Measurements from ENCODE around the gene CRY2. TPM values are rescaled to one million over a fixed set of nuclear protein-coding genes. Genes with fewer than 3 reads are reported as not detected.

CRY2 gene
- total RNA-seq, 5 donors from 2014 or later (not counting 1 experiment from before 2014, with no cell fraction given): 54.0 to 198 (median 63.5) TPM

- H3K9me3 ChIP-seq: no peaks in the 10 kb centered on the region
- no peak overlapping the region for H3K27ac ChIP-seq (ENCODE audit: low read length)
- H3K27me3 Mint-ChIP-seq: peaks cover 0 to 2% of the 10 kb centered on the region in 2 donors
- CTCF ChIA-PET: no interaction called here
- H3K4me3 ChIP-seq (ENCODE audit: control insufficient read depth in 1 of 2, extremely low read depth in 1 of 2, low read length in 1 of 2): no peak overlapping the region
- H3K4me3 Mint-ChIP-seq: no peak overlapping the region
- 91% methylated on average over 15 of the region's 15 CpGs for WGBS (ENCODE audit: insufficient coverage)
- H3K9me3 Mint-ChIP-seq: peaks cover 0 to 3% (median 0%) of the 10 kb centered on the region in 3 donors
- H3K4me1 Mint-ChIP-seq: peaks cover 10 to 16% (median 10%) of the 10 kb centered on the region in 3 donors
- H3K36me3 Mint-ChIP-seq: peaks cover 53% of the 10 kb centered on the region
- ATAC-seq (replicated peaks in 1 of 4): no peak
- peaks cover 0 to 16% of the 10 kb centered on the region in 2 experiments for H3K27me3 ChIP-seq (replicated peaks in 1 of 2; ENCODE audit: control insufficient read depth in 2 of 2, extremely low read depth in 1 of 2, insufficient read depth in 2 of 2, low read length in 1 of 2)
- H3K4me1 ChIP-seq (ENCODE audit: control insufficient read depth in 1 of 2, extremely low read depth in 1 of 2, insufficient read depth in 2 of 2, low read length in 2 of 2): peaks cover 0 to 11% of the 10 kb centered on the region in 2 experiments
- DNase-seq: no peak
- no peak overlapping the region for H3K27ac Mint-ChIP-seq
- peaks cover 10 to 45% of the 10 kb centered on the region in 2 donors for H3K36me3 ChIP-seq (ENCODE audit: control insufficient read depth in 2 of 2, extremely low read depth in 1 of 2, insufficient read depth in 1 of 2, low read length in 1 of 2)
- POLR2A ChIA-PET: interaction anchor here in 1 of 2 donors (0.5 kb wide), 1 partner anchor 33 kb away, joined by 5 read pairs; no protein-coding TSS in a partner anchor
These were observed 33.7 kb downstream of the CRY2 start for GRCh38 chr11:45880772-45881570.

GRCh38 chr11:45881708-45882368 is 34.6 kb downstream of the CRY2 start:
- peaks cover 10 to 36% of the 10 kb centered on the region in 2 donors for H3K36me3 ChIP-seq (ENCODE audit: control insufficient read depth in 2 of 2, extremely low read depth in 1 of 2, insufficient read depth in 1 of 2, low read length in 1 of 2)
- no peak overlapping the region for H3K27ac ChIP-seq (ENCODE audit: low read length)
- WGBS (ENCODE audit: insufficient coverage): 100% methylated on average over 1 of the region's 6 CpGs
- peaks cover 0 to 3% (median 0%) of the 10 kb centered on the region in 3 donors for H3K9me3 Mint-ChIP-seq
- H3K27ac Mint-ChIP-seq: no peak overlapping the region
- H3K36me3 Mint-ChIP-seq: peaks cover 44% of the 10 kb centered on the region
- H3K4me3 Mint-ChIP-seq: no peak overlapping the region
- POLR2A ChIA-PET: no interaction called here
- H3K9me3 ChIP-seq: no peaks in the 10 kb centered on the region
- peaks cover 0 to 15% of the 10 kb centered on the region in 2 experiments for H3K4me1 ChIP-seq (ENCODE audit: control insufficient read depth in 1 of 2, extremely low read depth in 1 of 2, insufficient read depth in 2 of 2, low read length in 2 of 2)
- DNase-seq: no peak
- peaks cover 10 to 16% (median 10%) of the 10 kb centered on the region in 3 donors for H3K4me1 Mint-ChIP-seq
- no peak overlapping the region for H3K4me3 ChIP-seq (ENCODE audit: control insufficient read depth in 1 of 2, extremely low read depth in 1 of 2, low read length in 1 of 2)
- ATAC-seq (replicated peaks in 1 of 4): no peak
- CTCF ChIA-PET: no interaction called here
- H3K27me3 ChIP-seq (replicated peaks in 1 of 2; ENCODE audit: control insufficient read depth in 2 of 2, extremely low read depth in 1 of 2, insufficient read depth in 2 of 2, low read length in 1 of 2): peaks cover 0 to 22% of the 10 kb centered on the region in 2 experiments
- H3K27me3 Mint-ChIP-seq: peaks cover 0 to 2% of the 10 kb centered on the region in 2 donors

DNA sequence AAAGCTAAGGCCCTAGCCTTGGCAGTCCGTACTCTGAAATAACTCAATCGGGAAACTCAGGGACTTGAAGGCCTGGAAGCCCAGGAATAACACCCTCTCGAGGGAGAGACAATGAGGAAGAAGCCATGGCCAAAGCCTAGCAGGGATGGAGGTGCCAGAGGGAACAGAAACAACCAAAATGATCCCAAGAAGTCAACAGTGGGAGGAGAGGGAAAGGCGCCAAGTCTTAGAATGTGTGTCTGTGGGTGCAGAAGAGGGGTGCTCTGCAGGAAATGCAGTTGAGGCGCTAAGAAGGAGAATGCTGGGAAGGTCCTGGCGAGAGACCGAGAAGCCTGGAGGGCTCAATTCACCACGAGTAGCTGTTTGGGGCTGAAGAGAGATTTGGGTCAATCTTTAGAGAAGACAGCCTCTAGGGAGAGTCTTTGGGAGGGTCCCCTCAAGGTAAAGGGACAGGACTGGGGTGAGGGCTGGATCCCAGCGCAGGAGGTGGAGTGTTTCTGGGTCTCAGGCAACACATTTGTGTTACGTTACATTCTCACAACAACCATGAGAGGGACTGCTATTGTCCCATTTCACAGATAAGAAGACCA is 37.4 kb downstream of the CRY2 start:
- H3K27ac ChIP-seq (ENCODE audit: low read length): no peak overlapping the region
- peaks cover 0 to 22% of the 10 kb centered on the region in 2 experiments for H3K27me3 ChIP-seq (replicated peaks in 1 of 2; ENCODE audit: control insufficient read depth in 2 of 2, extremely low read depth in 1 of 2, insufficient read depth in 2 of 2, low read length in 1 of 2)
- H3K27ac Mint-ChIP-seq: no peak overlapping the region
- H3K9me3 ChIP-seq: no peaks in the 10 kb centered on the region
- ChIA-PET POLR2A (no interaction called here), CTCF (no interaction called here)
- peaks cover 0 to 2% of the 10 kb centered on the region in 2 donors for H3K27me3 Mint-ChIP-seq
- peaks cover 0 to 3% (median 0%) of the 10 kb centered on the region in 3 donors for H3K9me3 Mint-ChIP-seq
- H3K4me1 Mint-ChIP-seq: peaks cover 10 to 16% (median 10%) of the 10 kb centered on the region in 3 donors
- peak overlapping the region; percentile 65 to 75 (median 69) for H3K4me3 Mint-ChIP-seq
- ATAC-seq (replicated peaks in 1 of 4) (no peak), DNase-seq (no peak)
- H3K4me3 ChIP-seq (ENCODE audit: control insufficient read depth in 1 of 2, extremely low read depth in 1 of 2, low read length in 1 of 2): peak overlapping the region in 1 of 2 donors; percentile 55
- peaks cover 0 to 15% of the 10 kb centered on the region in 2 experiments for H3K4me1 ChIP-seq (ENCODE audit: control insufficient read depth in 1 of 2, extremely low read depth in 1 of 2, insufficient read depth in 2 of 2, low read length in 2 of 2)
- 95% methylated on average over 9 of the region's 10 CpGs for WGBS (ENCODE audit: insufficient coverage)
- peaks cover 6 to 17% of the 10 kb centered on the region in 2 donors for H3K36me3 ChIP-seq (ENCODE audit: control insufficient read depth in 2 of 2, extremely low read depth in 1 of 2, insufficient read depth in 1 of 2, low read length in 1 of 2)
- H3K36me3 Mint-ChIP-seq: peaks cover 23% of the 10 kb centered on the region

DNA sequence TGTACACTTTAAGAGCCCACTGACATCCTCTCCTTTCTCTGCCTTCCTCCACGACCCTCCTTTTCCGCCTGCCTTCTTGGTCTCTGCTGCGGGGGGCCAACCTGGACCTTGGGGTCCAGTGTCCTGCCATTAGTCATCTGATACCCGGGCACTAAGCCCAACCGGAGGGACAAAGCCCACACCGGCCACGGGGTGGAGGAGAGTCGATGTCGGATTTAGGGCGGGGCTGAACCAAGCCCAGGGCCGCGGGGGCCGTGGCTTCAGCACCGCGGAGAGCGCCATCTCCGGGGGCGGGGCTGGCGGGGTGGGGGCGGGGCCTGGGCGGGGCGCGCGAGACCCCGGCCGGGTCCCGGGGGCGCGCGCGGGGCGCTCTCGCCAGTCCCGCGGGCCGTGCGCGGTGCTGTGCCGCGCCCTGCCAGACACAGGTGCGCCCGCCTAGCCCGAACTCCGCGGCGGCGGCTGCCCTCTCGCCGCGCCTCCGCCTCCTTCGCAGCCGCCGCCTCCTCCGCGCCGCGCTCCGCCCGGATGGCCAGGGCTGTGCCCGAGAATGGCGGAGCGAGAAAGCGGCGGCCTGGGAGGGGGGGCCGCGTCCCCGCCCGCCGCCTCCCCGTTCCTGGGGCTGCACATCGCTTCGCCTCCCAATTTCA is 38.1 kb downstream of the CRY2 start, which contains the start of gene MAPK8IP1:
Gene MAPK8IP1 (plus strand): TSS at position 378 of the 647 bp plus-strand sequence. CDS start 170 bp downstream, at position 548.
- Mint-ChIP-seq H3K9me3 (peaks cover 0 to 3% (median 0%) of the 10 kb centered on the region in 3 donors), H3K27ac (no peak within 1 kb of the TSS), H3K4me1 (peaks cover 10 to 16% (median 10%) of the 10 kb centered on the region in 3 donors), H3K36me3 (peaks cover 16% of the 10 kb centered on the region), H3K27me3 (peaks cover 0 to 2% of the 10 kb centered on the region in 2 donors), H3K4me3 (peak within 1 kb of the TSS; percentile 65 to 75 (median 69))
- POLR2A ChIA-PET: no interaction called here
- 3% methylated on average over 67 of the region's 73 CpGs for WGBS (ENCODE audit: insufficient coverage)
- no peaks in the 10 kb centered on the region for H3K9me3 ChIP-seq
- H3K36me3 ChIP-seq (ENCODE audit: control insufficient read depth in 2 of 2, extremely low read depth in 1 of 2, insufficient read depth in 1 of 2, low read length in 1 of 2): peaks cover 6 to 13% of the 10 kb centered on the region in 2 donors
- no peak within 1 kb of the TSS for H3K27ac ChIP-seq (ENCODE audit: low read length)
- peaks cover 0 to 15% of the 10 kb centered on the region in 2 experiments for H3K4me1 ChIP-seq (ENCODE audit: control insufficient read depth in 1 of 2, extremely low read depth in 1 of 2, insufficient read depth in 2 of 2, low read length in 2 of 2)
- peak within 1 kb of the TSS; percentile 26 to 55 for H3K4me3 ChIP-seq (ENCODE audit: control insufficient read depth in 1 of 2, extremely low read depth in 1 of 2, low read length in 1 of 2)
- peak; percentile 73 to 88 (median 84) for ATAC-seq (replicated peaks in 1 of 4)
- peaks cover 0 to 22% of the 10 kb centered on the region in 2 experiments for H3K27me3 ChIP-seq (replicated peaks in 1 of 2; ENCODE audit: control insufficient read depth in 2 of 2, extremely low read depth in 1 of 2, insufficient read depth in 2 of 2, low read length in 1 of 2)
- DNase-seq: peak in 33 of 35 experiments; percentile 10 to 72 (median 37)
- CTCF ChIA-PET: no interaction called here

DNA sequence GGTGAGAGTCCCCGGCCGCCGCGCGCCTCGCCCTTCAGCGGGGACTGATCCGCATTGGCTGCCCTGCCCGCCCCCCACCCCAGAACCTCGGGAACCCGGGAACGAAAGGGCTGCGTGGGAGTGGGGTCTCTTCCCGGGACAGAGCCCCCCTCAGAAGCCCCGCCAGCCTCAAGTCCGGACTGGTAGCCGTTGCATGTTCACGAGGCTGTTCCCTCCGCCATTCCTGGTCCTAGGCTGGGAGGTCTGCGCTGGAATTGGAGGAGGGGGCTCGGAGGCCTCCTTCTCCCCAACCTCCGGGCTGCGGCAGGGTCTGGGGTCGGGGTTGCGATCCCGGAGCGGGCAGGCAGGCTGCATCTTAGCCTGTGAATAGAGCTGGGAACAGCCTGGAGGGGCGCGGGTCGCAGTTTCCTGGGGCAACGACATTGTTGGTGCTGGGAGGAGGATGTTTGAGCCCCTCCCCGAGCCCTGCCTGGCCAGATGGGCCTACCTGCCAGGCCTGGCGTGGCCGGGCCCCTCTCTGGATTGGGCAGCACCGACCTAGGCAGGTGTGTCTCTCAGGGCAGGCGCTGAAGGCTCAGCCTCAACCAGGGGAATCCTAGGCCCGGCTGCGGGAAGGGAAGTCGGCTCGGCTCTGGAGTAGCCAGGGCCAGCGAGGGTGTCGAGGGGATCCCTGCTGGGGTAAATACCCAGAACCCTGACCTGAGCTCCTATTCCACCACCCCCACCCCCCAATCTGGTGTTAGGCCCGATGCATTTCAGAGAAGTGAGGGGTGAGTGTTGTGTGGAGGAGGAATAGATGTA is 38.8 kb downstream of the CRY2 start:
- ATAC-seq (replicated peaks in 1 of 4) (no peak), DNase-seq (no peak)
- peak overlapping the region in 2 of 3 donors; percentile 28 to 37 for H3K4me3 Mint-ChIP-seq
- Histone ChIP-seq H3K4me1 (ENCODE audit: control insufficient read depth in 1 of 2, extremely low read depth in 1 of 2, insufficient read depth in 2 of 2, low read length in 2 of 2) (peaks cover 0 to 15% of the 10 kb centered on the region in 2 experiments), H3K9me3 (no peaks in the 10 kb centered on the region), H3K36me3 (ENCODE audit: control insufficient read depth in 2 of 2, extremely low read depth in 1 of 2, insufficient read depth in 1 of 2, low read length in 1 of 2) (peaks cover 6 to 7% of the 10 kb centered on the region in 2 donors), H3K27me3 (replicated peaks in 1 of 2; ENCODE audit: control insufficient read depth in 2 of 2, extremely low read depth in 1 of 2, insufficient read depth in 2 of 2, low read length in 1 of 2) (peaks cover 0 to 26% of the 10 kb centered on the region in 2 experiments), H3K27ac (ENCODE audit: low read length) (no peak overlapping the region), H3K4me3 (ENCODE audit: control insufficient read depth in 1 of 2, extremely low read depth in 1 of 2, low read length in 1 of 2) (peak overlapping the region; percentile 26 to 49)
- H3K27ac Mint-ChIP-seq: no peak overlapping the region
- peaks cover 10% of the 10 kb centered on the region for H3K36me3 Mint-ChIP-seq
- WGBS (ENCODE audit: insufficient coverage): 27% methylated on average over 26 of the region's 43 CpGs
- H3K27me3 Mint-ChIP-seq: peaks cover under 1 to 2% of the 10 kb centered on the region in 2 donors
- ChIA-PET CTCF (no interaction called here), POLR2A (interaction anchor here in 1 of 2 donors (0.6 kb wide), 1 partner anchor 236 kb away, joined by 3 read pairs; no protein-coding TSS in a partner anchor)
- H3K9me3 Mint-ChIP-seq: peaks cover 0 to 3% (median 0%) of the 10 kb centered on the region in 3 donors
- peaks cover 10 to 16% (median 10%) of the 10 kb centered on the region in 3 donors for H3K4me1 Mint-ChIP-seq

Data from T-cell (primary cell).